KMS-11 (cell line): ENCODE data around the gene ZDHHC18.

Experiments
- H2AFZ ChIP-seq: fragments of 200-600 bp; sonication (generic); 2 replicates; pipeline ENCODE4 v1.6.1; 2016; ENCODE audit warnings: antibody characterized with exemption, mixed run types, low read depth
- H3K27ac ChIP-seq: fragments of 200-600 bp; sonication (generic); 2 replicates; pipeline ENCODE4 v1.6.1; 2016; ENCODE audit warnings: mild to moderate bottlenecking, mixed run types
- H3K27me3 ChIP-seq: fragments of 200-600 bp; sonication (generic); 2 replicates; pipeline ENCODE4 v1.6.1; 2017; ENCODE audit warnings: mild to moderate bottlenecking, low read depth, mixed run types, moderate library complexity; ENCODE audit not compliant: insufficient read depth
- H3K36me3 ChIP-seq: fragments of 200-600 bp; sonication (generic); 2 replicates; pipeline ENCODE4 v1.6.1; 2017; ENCODE audit warnings: mild to moderate bottlenecking, mixed run types; ENCODE audit not compliant: insufficient read depth
- H3K4me1 ChIP-seq: fragments of 200-600 bp; sonication (generic); 2 replicates; pipeline ENCODE4 v1.6.1; 2016; ENCODE audit warnings: mild to moderate bottlenecking, low read depth, mixed run types; ENCODE audit not compliant: poor library complexity, severe bottlenecking
- H3K4me2 ChIP-seq: fragments of 200-600 bp; sonication (generic); 2 replicates; pipeline ENCODE4 v1.7.0; 2016; ENCODE audit warnings: mild to moderate bottlenecking, mixed run types
- H3K4me3 ChIP-seq: fragments of 200-600 bp; sonication (generic); IDR thresholded peaks from 2 replicates; pipeline ENCODE4 v1.6.1; 2017; ENCODE audit warnings: low read depth, low read length, mixed read lengths; ENCODE audit not compliant: insufficient read depth
- H3K79me2 ChIP-seq: fragments of 200-600 bp; sonication (generic); 2 replicates; pipeline ENCODE4 v1.6.1; 2016; ENCODE audit warnings: low read depth, mixed run types; ENCODE audit not compliant: insufficient read depth
- H3K9ac ChIP-seq: fragments of 200-600 bp; sonication (generic); 2 replicates; pipeline ENCODE4 v1.6.1; 2016; ENCODE audit warnings: mild to moderate bottlenecking, mixed run types
- H4K20me1 ChIP-seq: fragments of 200-600 bp; sonication (generic); 2 replicates; pipeline ENCODE4 v1.6.1; 2016; ENCODE audit warnings: mild to moderate bottlenecking, mixed run types; ENCODE audit not compliant: insufficient read depth
- CTCF ChIP-seq: fragments of 200-600 bp; sonication (generic); conservative IDR thresholded peaks from 2 replicates; pipeline ENCODE4 v1.6.1; 2017; ENCODE audit warnings: low read depth, mild to moderate bottlenecking, antibody characterized with exemption, low read length, moderate library complexity, mixed read lengths

The ZDHHC18 gene

DNA sequence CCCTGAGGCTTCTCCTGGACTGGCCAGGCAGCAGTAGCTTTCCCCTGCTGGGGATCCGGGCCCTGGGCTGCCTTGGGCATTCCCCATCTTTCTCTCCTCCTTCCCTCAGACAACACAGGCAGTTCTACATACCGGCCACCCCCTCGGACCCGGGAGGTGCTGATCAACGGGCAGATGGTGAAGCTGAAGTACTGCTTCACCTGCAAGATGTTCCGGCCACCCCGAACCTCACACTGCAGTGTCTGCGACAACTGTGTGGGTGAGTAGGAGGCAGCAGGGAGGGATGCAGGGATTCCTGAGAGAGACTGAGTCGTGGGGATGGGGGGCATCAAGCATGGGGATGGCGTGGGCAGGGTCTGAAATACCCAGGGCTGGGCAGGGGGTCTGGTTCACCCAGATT is 22.0 kb downstream of the ZDHHC18 start:
- H3K4me1 ChIP-seq: peaks cover 11% of the 10 kb centered on the region
- no peak overlapping the region for H2AFZ ChIP-seq
- no peak overlapping the region for H3K9ac ChIP-seq
- H3K4me3 ChIP-seq: no peak overlapping the region
- no peaks in the 10 kb centered on the region for H3K27me3 ChIP-seq
- H4K20me1 ChIP-seq: no peaks in the 10 kb centered on the region
- no peaks in the 10 kb centered on the region for H3K36me3 ChIP-seq
- H3K27ac ChIP-seq: no peak overlapping the region
- H3K79me2 ChIP-seq: no peaks in the 10 kb centered on the region
- no peak overlapping the region for H3K4me2 ChIP-seq
- no peak for TF ChIP-seq CTCF

- Histone ChIP-seq H3K27me3 (no peaks in the 10 kb centered on the region), H3K79me2 (no peaks in the 10 kb centered on the region), H3K36me3 (no peaks in the 10 kb centered on the region), H3K4me1 (peaks cover 11% of the 10 kb centered on the region), H3K4me2 (no peak overlapping the region), H3K4me3 (no peak overlapping the region), H3K27ac (no peak overlapping the region), H4K20me1 (no peaks in the 10 kb centered on the region), H2AFZ (no peak overlapping the region), H3K9ac (no peak overlapping the region)
- no peak for TF ChIP-seq CTCF
These were observed 22.7 kb downstream of the ZDHHC18 start for GRCh38 chr1:26848941-26849774.

DNA sequence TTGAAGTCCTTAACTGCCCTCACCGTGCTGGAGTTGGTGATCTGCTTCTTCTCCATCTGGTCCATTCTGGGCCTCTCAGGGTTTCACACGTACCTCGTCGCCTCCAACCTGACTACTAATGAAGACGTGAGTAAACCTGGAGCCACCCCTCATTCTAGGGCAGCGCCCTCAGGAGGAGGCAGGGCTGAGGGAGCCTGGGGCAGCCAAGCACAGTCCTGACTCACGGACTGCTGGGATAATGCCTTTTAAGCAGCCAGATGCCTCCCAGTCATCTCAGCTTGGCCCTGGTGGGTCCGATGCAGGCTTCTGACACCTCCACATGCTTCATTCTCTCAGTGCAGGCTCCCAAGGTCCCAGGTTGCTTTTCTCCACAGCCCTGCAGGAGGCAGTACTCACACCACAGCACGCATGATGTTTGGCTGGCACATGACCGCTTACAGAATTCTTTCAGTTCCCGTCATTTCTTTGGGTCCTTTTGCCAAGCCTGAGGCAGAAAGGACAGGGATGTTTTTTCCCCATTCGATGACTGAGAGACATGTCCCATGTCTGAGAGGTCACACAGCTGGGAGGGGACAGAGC is 24.7 kb downstream of the ZDHHC18 start:
- no peak overlapping the region for H3K4me3 ChIP-seq
- H3K27me3 ChIP-seq: no peaks in the 10 kb centered on the region
- TF ChIP-seq CTCF: no peak
- no peaks in the 10 kb centered on the region for H3K79me2 ChIP-seq
- H3K4me2 ChIP-seq: no peak overlapping the region
- H3K9ac ChIP-seq: no peak overlapping the region
- H3K36me3 ChIP-seq: no peaks in the 10 kb centered on the region
- peaks cover 11% of the 10 kb centered on the region for H3K4me1 ChIP-seq
- no peaks in the 10 kb centered on the region for H4K20me1 ChIP-seq
- no peak overlapping the region for H2AFZ ChIP-seq
- H3K27ac ChIP-seq: no peak overlapping the region

GRCh38 chr1:26852701-26853100 is 26.2 kb downstream of the ZDHHC18 start:
- Histone ChIP-seq H3K9ac (no peak overlapping the region), H3K27ac (no peak overlapping the region), H3K79me2 (no peaks in the 10 kb centered on the region), H2AFZ (no peak overlapping the region), H3K4me1 (peaks cover 11% of the 10 kb centered on the region), H4K20me1 (no peaks in the 10 kb centered on the region), H3K4me2 (no peak overlapping the region), H3K4me3 (no peak overlapping the region), H3K36me3 (no peaks in the 10 kb centered on the region), H3K27me3 (no peaks in the 10 kb centered on the region)
- TF ChIP-seq CTCF: no peak
